HFFc6 (cell line): Measurements from ENCODE around the gene BATF2. TPM values are rescaled to one million over a fixed set of nuclear protein-coding genes. Genes with fewer than 3 reads are reported as not detected.
"Not testable (repeated sequence)": the region's sequence is repeated elsewhere in the genome, so short reads cannot be mapped to it uniquely, and the experiment has no call there.

ENCODE experiments used
- DNase-seq: peaks from one replicate; pipeline ENCODE4 v3.0.0-alpha.2; 2018
- H3K27ac Mint-ChIP-seq: 2 replicates; pipeline ENCODE4 v1.8.0; 2020; ENCODE audit warnings: mild to moderate bottlenecking, mixed read lengths
- H3K27me3 Mint-ChIP-seq: 2 replicates; pipeline ENCODE4 v1.8.0; 2021; ENCODE audit warnings: mild to moderate bottlenecking, moderate library complexity, mixed read lengths; ENCODE audit not compliant: insufficient read depth
- H3K36me3 Mint-ChIP-seq: 2 replicates; pipeline ENCODE4 v1.8.0; 2021; ENCODE audit warnings: low read depth, mixed read lengths
- H3K4me1 Mint-ChIP-seq: 2 replicates; pipeline ENCODE4 v1.8.0; 2020; ENCODE audit warnings: low read depth, mixed read lengths
- H3K4me3 Mint-ChIP-seq: 2 replicates; pipeline ENCODE4 v1.8.0; 2020; ENCODE audit warnings: mild to moderate bottlenecking, moderate library complexity, mixed read lengths
- H3K9me3 Mint-ChIP-seq: 2 replicates; pipeline ENCODE4 v1.8.0; 2020; ENCODE audit warnings: mild to moderate bottlenecking, mixed read lengths
- total RNA-seq, 6 experiments: library from RNA; stranded (reverse); fragmentation: NEBNext Ultra II Directional; extraction: Animal tissue kit (Norgen Biotek cat#: 25700); gene quantifications; 2 replicates in 1 of 6; 3 replicates in 5 of 6; pipeline ENCODE4 v1.2.3, GENCODE V29; 2021
- TF ChIP-seq, protein P1 (sequence below): fragments of 200-600 bp; sonication (generic); IDR thresholded peaks from 2 replicates; pipeline ENCODE4 v1.5.0; 2021; ENCODE audit warnings: antibody characterized with exemption, mild to moderate bottlenecking

Gene BATF2
- total RNA-seq, 6 experiments from 2014 or later = 0.22 to 0.45 (median 0.36) TPM

DNA sequence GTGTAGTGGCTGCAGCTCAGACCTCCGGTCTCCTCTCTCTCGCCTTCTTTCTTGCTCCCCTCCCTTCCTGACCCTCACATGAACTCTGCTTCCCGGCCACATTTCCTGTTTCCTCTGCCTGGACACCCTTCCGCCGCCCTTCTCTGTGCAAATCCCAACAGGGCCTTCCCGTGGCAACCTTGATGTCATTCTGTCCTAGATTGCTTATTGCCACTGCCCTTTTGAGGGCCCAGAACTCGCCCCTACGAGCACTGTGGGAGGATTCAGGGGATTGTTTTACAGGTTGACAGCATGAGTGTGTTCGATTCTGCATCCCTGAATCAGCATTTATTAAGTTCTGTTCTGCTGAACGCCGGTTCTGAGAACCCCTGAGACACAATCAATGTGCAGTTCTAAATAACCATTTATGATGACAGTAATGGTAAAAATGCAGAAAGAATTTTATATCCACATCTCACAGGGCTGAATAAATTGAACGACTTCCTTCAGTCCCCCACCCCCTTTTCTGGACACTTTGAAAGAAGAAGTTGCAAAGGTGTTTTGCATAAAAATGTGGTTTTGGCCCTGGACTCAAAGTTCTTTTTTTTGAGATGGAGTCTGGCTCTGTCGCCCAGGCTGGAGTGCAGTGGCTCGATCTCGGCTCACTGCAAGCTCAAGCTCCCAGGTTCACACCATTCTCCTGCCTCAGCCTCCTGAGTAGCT is 6.4 kb downstream of the BATF2 start:
- Mint-ChIP-seq H3K9me3 (no peaks in the 10 kb centered on the region), H3K4me3 (no peak overlapping the region)
- DNase-seq = no peak

DNA sequence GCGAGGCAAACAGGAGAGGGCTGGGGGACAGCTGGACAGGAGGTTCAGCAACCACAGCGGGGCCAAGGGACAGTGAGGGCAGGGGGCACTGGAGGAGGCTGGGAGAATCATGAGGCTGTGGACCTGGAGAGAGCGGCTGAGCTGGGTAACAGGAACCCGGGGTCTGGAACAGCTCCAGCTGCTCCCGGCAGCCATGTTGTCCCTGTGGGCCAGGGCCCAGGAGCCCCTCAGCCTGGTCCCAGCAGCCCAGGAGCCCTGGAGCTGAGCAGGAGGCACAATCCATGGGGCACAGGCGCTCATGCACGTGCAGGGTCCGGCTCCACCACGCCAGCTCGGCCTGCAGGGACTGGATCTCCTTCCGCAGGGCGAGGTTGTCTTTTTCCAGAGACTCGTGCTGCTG is 7.4 kb downstream of the BATF2 start:
- no peak overlapping the region for H3K4me3 Mint-ChIP-seq
- peaks cover 7% of the 10 kb centered on the region for H3K4me1 Mint-ChIP-seq
- H3K9me3 Mint-ChIP-seq = no peaks in the 10 kb centered on the region
- peaks cover 20% of the 10 kb centered on the region for H3K27me3 Mint-ChIP-seq
- TF ChIP-seq, protein P1, sequence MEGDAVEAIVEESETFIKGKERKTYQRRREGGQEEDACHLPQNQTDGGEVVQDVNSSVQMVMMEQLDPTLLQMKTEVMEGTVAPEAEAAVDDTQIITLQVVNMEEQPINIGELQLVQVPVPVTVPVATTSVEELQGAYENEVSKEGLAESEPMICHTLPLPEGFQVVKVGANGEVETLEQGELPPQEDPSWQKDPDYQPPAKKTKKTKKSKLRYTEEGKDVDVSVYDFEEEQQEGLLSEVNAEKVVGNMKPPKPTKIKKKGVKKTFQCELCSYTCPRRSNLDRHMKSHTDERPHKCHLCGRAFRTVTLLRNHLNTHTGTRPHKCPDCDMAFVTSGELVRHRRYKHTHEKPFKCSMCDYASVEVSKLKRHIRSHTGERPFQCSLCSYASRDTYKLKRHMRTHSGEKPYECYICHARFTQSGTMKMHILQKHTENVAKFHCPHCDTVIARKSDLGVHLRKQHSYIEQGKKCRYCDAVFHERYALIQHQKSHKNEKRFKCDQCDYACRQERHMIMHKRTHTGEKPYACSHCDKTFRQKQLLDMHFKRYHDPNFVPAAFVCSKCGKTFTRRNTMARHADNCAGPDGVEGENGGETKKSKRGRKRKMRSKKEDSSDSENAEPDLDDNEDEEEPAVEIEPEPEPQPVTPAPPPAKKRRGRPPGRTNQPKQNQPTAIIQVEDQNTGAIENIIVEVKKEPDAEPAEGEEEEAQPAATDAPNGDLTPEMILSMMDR = no peak
- H3K27ac Mint-ChIP-seq = no peak overlapping the region
- DNase-seq = no peak
- no peaks in the 10 kb centered on the region for H3K36me3 Mint-ChIP-seq

More for the DNA sequence above, 6.4 kb downstream of the BATF2 start:
- Mint-ChIP-seq H3K27ac (no peak overlapping the region), H3K27me3 (peaks cover 20% of the 10 kb centered on the region), H3K36me3 (no peaks in the 10 kb centered on the region), H3K4me1 (peaks cover 7% of the 10 kb centered on the region)
- TF ChIP-seq, protein P1 = no peak

DNA sequence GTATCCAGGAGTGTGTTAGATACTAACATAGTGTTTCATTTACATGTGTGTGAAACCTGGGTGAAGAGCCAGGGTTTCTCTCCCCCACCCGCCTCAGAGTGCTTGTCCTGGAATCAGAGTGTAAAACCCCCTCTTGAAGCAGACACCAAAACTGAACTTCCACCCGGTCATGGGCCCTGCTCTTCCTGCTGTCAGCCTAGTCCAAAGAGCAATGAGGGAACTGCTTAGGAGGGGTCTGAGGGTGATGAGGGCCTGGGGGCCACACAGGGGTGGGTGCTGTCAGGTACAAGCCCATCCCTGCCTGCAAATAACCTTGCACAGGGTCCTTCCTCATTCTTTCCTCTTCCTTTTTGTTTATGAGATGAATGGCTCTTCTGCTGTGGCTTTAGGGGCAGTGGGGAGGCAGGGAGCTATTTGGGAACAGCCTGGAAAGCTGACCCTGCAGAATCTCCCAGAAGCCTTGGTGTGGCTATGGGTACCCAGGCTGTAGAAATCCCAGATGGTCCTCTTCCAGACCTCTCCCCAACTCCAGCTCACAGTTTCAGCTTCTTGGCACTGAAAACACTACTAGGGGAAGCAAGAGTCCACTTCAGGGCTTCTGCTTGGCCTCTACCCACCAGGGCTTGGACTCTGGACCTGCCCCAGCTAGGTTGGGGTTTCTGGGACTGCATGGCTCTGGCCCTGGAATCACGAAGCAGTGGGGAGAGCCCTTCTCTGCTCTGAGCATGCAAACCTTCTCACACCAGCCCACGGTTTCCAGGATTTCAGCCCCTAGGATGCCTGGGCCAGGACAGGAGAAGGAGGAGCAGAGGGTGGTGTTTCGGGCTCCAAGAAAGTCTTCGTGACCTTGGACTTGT is 8.5 kb downstream of the BATF2 start:
- Mint-ChIP-seq H3K27ac (no peak overlapping the region), H3K4me1 (peaks cover 7% of the 10 kb centered on the region), H3K27me3 (peaks cover 19% of the 10 kb centered on the region), H3K36me3 (no peaks in the 10 kb centered on the region), H3K4me3 (no peak overlapping the region), H3K9me3 (no peaks in the 10 kb centered on the region)
- no peak for DNase-seq
- TF ChIP-seq, protein P1 = no peak

- H3K27ac Mint-ChIP-seq, H3K9me3 Mint-ChIP-seq, DNase-seq, H3K4me1 Mint-ChIP-seq, H3K36me3 Mint-ChIP-seq, H3K4me3 Mint-ChIP-seq: not testable (repeated sequence)
- H3K27me3 Mint-ChIP-seq = peaks cover 13% of the 10 kb centered on the region
These were observed 13.4 kb downstream of the BATF2 start for GRCh38 chr11:64983339-64983738.

GRCh38 chr11:64976651-64977050 is 20.1 kb downstream of the BATF2 start:
- Mint-ChIP-seq H3K4me1 (no peaks in the 10 kb centered on the region), H3K4me3 (no peak overlapping the region), H3K9me3 (no peaks in the 10 kb centered on the region), H3K36me3 (no peaks in the 10 kb centered on the region), H3K27ac (no peak overlapping the region), H3K27me3 (peaks cover 13% of the 10 kb centered on the region)
- TF ChIP-seq, protein P1 = no peak
- no peak for DNase-seq

- Mint-ChIP-seq H3K27ac (no peak overlapping the region), H3K4me1 (peaks cover 8% of the 10 kb centered on the region), H3K9me3 (no peaks in the 10 kb centered on the region), H3K36me3 (no peaks in the 10 kb centered on the region), H3K4me3 (no peak overlapping the region), H3K27me3 (peaks cover 9% of the 10 kb centered on the region)
- no peak for DNase-seq
- TF ChIP-seq, protein P1 = no peak
These were observed 22.6 kb downstream of the BATF2 start for GRCh38 chr11:64974124-64974523.
